Upper lobe of left lung (tissue), 6 donors: ENCODE measurements around the gene ERCC8. TPM values are rescaled to one million over a fixed set of nuclear protein-coding genes. Genes with fewer than 3 reads are reported as not detected.
A peak's percentile ranks its signal among the peaks of the same experiment; 100 is the strongest.

Experiments used
- ATAC-seq, 2 donors: fragments of 200-7000 bp; cut with Tn5 transposase; one replicate each; pipeline ENCODE4 v1.9.1; 2022; ENCODE audit warnings: mild to moderate bottlenecking in 2 of 2, moderate library complexity in 2 of 2; ENCODE audit not compliant: low FRiP score in 2 of 2
- DNase-seq, 2 donors: peaks; one replicate each; pipeline ENCODE4 v3.0.0-alpha.2; 2019 to 2020
- H3K27ac ChIP-seq, 4 donors: fragments of 200-600 bp; sonication (generic); one replicate each; pipeline ENCODE4 v1.5.1; 2016 to 2019
- H3K27me3 ChIP-seq, 4 donors: fragments of 200-600 bp; sonication (generic); one replicate each; pipeline ENCODE4 v1.5.1; 2017 to 2019
- H3K36me3 ChIP-seq, 4 donors: fragments of 200-600 bp; sonication (generic); one replicate each; pipeline ENCODE4 v1.5.1; 2016 to 2019
- H3K4me1 ChIP-seq, 4 donors: fragments of 200-600 bp; sonication (generic); one replicate each; pipeline ENCODE4 v1.5.1; 2018 to 2019
- H3K4me3 ChIP-seq, 4 donors: fragments of 200-600 bp; sonication (generic); one replicate each; pipeline ENCODE4 v1.5.1; 2017 to 2019; ENCODE audit warnings: mild to moderate bottlenecking in 2 of 4, moderate library complexity in 1 of 4
- H3K9me3 ChIP-seq, 4 donors: fragments of 200-600 bp; sonication (generic); one replicate each; pipeline ENCODE4 v1.5.1; 2018 to 2019
- EP300 ChIP-seq, 4 donors: sonication (generic); formaldehyde crosslinking; IDR thresholded peaks; one replicate each; pipeline ENCODE4 v1.5.1; 2017; ENCODE audit warnings: antibody characterized with exemption in 4 of 4, control low read depth in 2 of 4
- POLR2A ChIP-seq, 4 donors: fragments of 450-650 bp; IDR thresholded peaks; one replicate each; pipeline ENCODE4 v1.5.1; 2016 to 2017; ENCODE audit warnings: antibody characterized with exemption in 4 of 4, mild to moderate bottlenecking in 2 of 4
- POLR2AphosphoS5 ChIP-seq, 2 donors: sonication (generic); formaldehyde crosslinking; IDR thresholded peaks; one replicate each; pipeline ENCODE4 v1.5.1; 2017; ENCODE audit warnings: antibody characterized with exemption in 2 of 2
- WGBS, 2 donors: methylation state at CpG; one replicate each; pipeline ENCODE4 v1.1.5; 2017 to 2018; 5-methylcytosine and 5-hydroxymethylcytosine counted together
- total RNA-seq, 6 donors: library from RNA; depleted of rRNA in 4 of 6; stranded (reverse); fragments of >200 nt in 4 of 6; gene quantifications; one replicate each; pipeline versions ENCODE4 v1.1.0 to v1.2.1, GENCODE V29; 2016 to 2021
- TF ChIP-seq, protein P1 (sequence below), 6 experiments: fragments of 450-650 bp in 4 of 6; fragments of 200-600 bp in 2 of 6; sonication (generic) in 2 of 6; IDR thresholded peaks; one replicate each; pipeline ENCODE4 v1.5.1; 2016 to 2019; ENCODE audit warnings: antibody characterized with exemption in 6 of 6
- donor health status: DM: no; HTN: no; CAD: no; lungs with moderate emphysema.
- donor health status: DM: no; HTN: yes; CAD: no; lungs with severe emphysema.

ERCC8 gene
- total RNA-seq, 6 donors from 2014 or later = 5.8 to 17.2 (median 11.2) TPM

DNA sequence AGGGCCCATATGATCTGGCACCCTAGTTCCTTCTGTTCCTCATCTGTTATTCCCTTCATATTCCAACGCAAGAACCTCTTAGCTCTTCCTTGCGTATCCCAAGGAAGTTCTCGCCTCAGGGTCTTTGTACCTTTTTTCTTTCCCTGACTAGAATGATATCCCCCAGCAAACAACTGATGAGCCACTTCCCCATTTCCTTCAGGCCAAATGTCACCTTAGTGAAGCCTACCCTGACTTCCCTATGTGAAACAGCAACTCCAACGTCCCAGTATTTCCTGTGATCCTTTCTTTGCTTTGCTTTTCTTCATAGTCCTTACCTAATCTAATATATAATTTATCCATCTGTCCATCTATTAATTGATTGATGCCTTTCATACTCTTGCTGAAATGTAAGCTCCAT lies 47.9 kb downstream of the ERCC8 start:
- Histone ChIP-seq H3K4me3 (no peak overlapping the region), H3K27ac (no peak overlapping the region), H3K36me3 (peaks cover 0 to 56% (median 5%) of the 10 kb centered on the region in 4 donors), H3K9me3 (no peaks in the 10 kb centered on the region), H3K4me1 (no peaks in the 10 kb centered on the region), H3K27me3 (no peaks in the 10 kb centered on the region)
- TF ChIP-seq EP300 (IDR thresholded peaks at IDR 0.05) = no peak
- no peak for TF ChIP-seq POLR2AphosphoS5 (IDR thresholded peaks at IDR 0.05)
- TF ChIP-seq, protein P1, sequence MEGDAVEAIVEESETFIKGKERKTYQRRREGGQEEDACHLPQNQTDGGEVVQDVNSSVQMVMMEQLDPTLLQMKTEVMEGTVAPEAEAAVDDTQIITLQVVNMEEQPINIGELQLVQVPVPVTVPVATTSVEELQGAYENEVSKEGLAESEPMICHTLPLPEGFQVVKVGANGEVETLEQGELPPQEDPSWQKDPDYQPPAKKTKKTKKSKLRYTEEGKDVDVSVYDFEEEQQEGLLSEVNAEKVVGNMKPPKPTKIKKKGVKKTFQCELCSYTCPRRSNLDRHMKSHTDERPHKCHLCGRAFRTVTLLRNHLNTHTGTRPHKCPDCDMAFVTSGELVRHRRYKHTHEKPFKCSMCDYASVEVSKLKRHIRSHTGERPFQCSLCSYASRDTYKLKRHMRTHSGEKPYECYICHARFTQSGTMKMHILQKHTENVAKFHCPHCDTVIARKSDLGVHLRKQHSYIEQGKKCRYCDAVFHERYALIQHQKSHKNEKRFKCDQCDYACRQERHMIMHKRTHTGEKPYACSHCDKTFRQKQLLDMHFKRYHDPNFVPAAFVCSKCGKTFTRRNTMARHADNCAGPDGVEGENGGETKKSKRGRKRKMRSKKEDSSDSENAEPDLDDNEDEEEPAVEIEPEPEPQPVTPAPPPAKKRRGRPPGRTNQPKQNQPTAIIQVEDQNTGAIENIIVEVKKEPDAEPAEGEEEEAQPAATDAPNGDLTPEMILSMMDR (IDR thresholded peaks at IDR 0.05) = no peak
- TF ChIP-seq POLR2A (IDR thresholded peaks at IDR 0.05) = no peak
- ATAC-seq (no peak), DNase-seq (no peak)
- WGBS, 2 donors = 85 to 91% methylated on average over 4 of the region's 4 CpGs

DNA sequence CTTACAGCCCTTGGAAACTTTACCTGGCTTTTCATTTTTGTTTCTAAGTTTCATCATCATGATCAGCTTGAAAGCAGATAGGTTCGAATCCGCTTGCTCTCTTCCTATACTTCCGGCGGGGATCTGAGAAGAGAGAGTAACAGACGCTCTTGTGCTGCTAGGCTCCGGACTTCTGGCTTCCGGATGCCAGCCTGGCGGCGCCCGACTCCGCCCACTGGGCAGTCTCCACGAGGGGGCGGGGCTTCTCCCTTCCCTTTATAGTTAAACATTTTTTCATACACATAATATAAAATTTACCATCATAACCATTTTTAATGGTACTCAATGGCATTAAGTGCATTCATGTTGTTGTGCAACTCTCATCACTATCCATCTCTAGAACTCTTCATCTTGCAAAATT lies 51.3 kb downstream of the ERCC8 start:
- Histone ChIP-seq H3K36me3 (peaks cover 0 to 45% (median 7%) of the 10 kb centered on the region in 4 donors), H3K27ac (no peak overlapping the region), H3K9me3 (no peaks in the 10 kb centered on the region), H3K4me1 (no peaks in the 10 kb centered on the region), H3K4me3 (no peak overlapping the region), H3K27me3 (no peaks in the 10 kb centered on the region)
- DNase-seq (peak in 1 of 2 donors; percentile 73), ATAC-seq (no peak)
- WGBS, 2 donors = 96 to 99% methylated on average over 13 of the region's 13 CpGs
- TF ChIP-seq POLR2A (IDR thresholded peaks at IDR 0.05) (no peak), EP300 (IDR thresholded peaks at IDR 0.05) (no peak), POLR2AphosphoS5 (IDR thresholded peaks at IDR 0.05) (no peak)
- TF ChIP-seq, protein P1 (IDR thresholded peaks at IDR 0.05) = no peak

DNA sequence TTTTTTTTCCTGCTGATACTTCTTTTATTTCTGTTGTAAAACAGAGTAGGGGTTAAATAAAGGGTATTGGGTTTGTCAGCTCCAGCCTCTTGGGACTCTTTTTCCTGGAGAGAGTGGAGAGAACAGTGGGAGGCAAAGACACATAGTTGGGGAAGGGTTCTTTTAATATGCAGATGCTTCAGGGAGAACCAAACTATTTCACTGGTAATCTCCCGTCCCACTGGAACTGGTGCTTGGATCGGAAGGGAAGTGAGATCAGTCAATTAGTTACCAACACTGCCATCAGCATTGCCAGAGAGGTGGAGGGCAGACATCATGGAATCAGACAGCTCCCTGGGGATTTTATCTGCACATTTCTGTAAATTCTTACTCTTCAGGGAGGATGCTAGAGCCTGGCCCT lies 53.2 kb downstream of the ERCC8 start:
- TF ChIP-seq POLR2A (IDR thresholded peaks at IDR 0.05) = no peak
- no peak for TF ChIP-seq POLR2AphosphoS5 (IDR thresholded peaks at IDR 0.05)
- no peak for TF ChIP-seq EP300 (IDR thresholded peaks at IDR 0.05)
- TF ChIP-seq, protein P1 (IDR thresholded peaks at IDR 0.05) = no peak
- peaks cover 0 to 28% (median 7%) of the 10 kb centered on the region in 4 donors for H3K36me3 ChIP-seq
- no peak for DNase-seq
- ATAC-seq = no peak
- no peaks in the 10 kb centered on the region for H3K27me3 ChIP-seq
- no peaks in the 10 kb centered on the region for H3K9me3 ChIP-seq
- no peak overlapping the region for H3K27ac ChIP-seq
- H3K4me3 ChIP-seq = no peak overlapping the region
- no peaks in the 10 kb centered on the region for H3K4me1 ChIP-seq
- 90 to 93% methylated on average over 2 of the region's 2 CpGs for WGBS, 2 donors

DNA sequence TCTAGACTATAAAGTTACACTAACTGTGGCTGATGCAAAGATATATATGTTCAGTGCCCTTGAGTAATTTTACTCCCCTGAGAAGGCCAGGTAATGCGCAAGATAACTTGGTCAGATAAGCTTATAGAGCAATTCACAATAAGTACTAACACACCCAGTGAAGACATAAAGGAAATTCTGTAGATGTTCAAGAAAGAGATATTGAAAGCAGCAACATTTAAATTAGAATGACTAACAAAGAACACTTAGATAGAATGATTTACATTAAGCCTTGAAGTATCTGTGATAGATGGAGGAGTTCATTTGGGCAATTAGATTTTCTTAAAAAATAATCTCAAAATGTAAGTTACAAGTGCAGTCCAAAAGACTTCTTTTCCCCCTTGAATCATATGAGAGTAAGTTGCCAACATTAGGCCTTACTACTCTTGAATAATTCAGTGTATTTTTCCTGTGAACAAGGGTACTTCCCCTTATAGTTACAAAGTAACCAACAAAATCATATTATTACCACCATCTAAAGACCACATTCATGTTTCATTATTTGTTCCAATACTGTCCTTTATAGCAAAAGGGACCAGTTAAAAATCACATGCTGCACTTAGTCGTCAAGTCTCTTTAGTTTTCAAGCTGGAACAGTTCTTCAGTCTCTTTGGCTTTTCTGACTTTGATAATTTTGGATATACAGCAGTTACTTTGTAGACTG lies 56.4 kb downstream of the ERCC8 start:
- Histone ChIP-seq H3K4me1 (no peaks in the 10 kb centered on the region), H3K36me3 (peaks cover 0 to 16% (median 3%) of the 10 kb centered on the region in 4 donors), H3K27me3 (no peaks in the 10 kb centered on the region), H3K4me3 (no peak overlapping the region), H3K9me3 (no peaks in the 10 kb centered on the region), H3K27ac (no peak overlapping the region)
- 94 to 95% methylated on average over 2 of the region's 2 CpGs for WGBS, 2 donors
- TF ChIP-seq EP300 (IDR thresholded peaks at IDR 0.05) (no peak), POLR2AphosphoS5 (IDR thresholded peaks at IDR 0.05) (no peak), POLR2A (IDR thresholded peaks at IDR 0.05) (no peak)
- TF ChIP-seq, protein P1 (IDR thresholded peaks at IDR 0.05) = no peak
- ATAC-seq (no peak), DNase-seq (no peak)

DNA sequence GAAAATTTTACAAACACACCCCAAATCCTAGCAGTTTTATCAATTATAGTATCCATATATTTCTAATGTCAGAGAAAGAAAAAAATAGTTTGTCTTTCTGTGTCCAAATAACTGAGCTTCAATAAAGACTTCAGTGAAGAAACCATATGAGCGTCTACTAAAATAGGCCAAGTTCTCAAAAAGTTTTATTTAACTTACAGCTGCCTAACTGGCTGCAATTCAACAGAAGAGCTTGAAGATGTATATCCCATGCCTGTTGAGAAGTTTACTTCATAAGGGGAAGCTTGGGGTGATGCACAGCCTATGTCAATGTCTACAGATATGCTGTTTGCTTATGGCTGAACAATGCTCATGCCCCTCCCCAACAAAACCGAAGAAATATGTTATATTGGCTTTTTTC lies 57.1 kb downstream of the ERCC8 start:
- DNase-seq = no peak
- no peaks in the 10 kb centered on the region for H3K4me1 ChIP-seq
- WGBS, 2 donors = 89 to 98% methylated on average over 2 of the region's 2 CpGs

More for the DNA sequence above, 57.1 kb downstream of the ERCC8 start:
- H3K4me3 ChIP-seq = no peak overlapping the region
- no peak for ATAC-seq
- TF ChIP-seq POLR2A (IDR thresholded peaks at IDR 0.05) = no peak
- TF ChIP-seq POLR2AphosphoS5 (IDR thresholded peaks at IDR 0.05) = no peak
- TF ChIP-seq EP300 (IDR thresholded peaks at IDR 0.05) = no peak
- TF ChIP-seq, protein P1 (IDR thresholded peaks at IDR 0.05) = no peak
- no peaks in the 10 kb centered on the region for H3K27me3 ChIP-seq
- no peak overlapping the region for H3K27ac ChIP-seq
- H3K9me3 ChIP-seq = no peaks in the 10 kb centered on the region
- peaks cover 0 to 8% (median 2%) of the 10 kb centered on the region in 4 donors for H3K36me3 ChIP-seq
